GM18526 (cell line): Measurements from ENCODE around the gene SLC35F2.

Experiments
- POLR2A ChIP-seq: IDR thresholded peaks from 3 replicates; pipeline ENCODE4 v1.6.1; 2011; ENCODE audit not compliant: insufficient read length; ENCODE audit errors: extremely low read depth

SLC35F2 gene

DNA sequence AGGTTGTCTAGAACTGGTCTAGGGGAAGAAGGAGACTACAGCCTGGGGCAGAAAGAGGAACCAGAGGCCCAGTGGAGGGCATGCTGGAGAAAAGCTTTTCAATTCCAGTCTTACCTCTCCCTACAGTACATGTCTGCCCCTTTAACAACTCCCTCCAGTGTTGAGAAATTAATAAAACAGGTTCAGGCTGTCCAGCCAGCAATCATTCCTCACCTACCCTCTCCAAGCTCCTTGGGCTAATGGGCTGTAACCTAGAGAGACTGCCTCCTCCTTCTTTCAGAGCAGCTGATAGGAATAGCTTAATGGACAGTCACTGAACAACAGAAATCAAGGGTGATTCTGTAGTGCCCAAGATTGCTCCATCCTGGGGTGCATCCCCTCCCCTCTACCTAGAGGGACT is 8.8 kb downstream of the SLC35F2 start:
- TF ChIP-seq POLR2A, result no peak

DNA sequence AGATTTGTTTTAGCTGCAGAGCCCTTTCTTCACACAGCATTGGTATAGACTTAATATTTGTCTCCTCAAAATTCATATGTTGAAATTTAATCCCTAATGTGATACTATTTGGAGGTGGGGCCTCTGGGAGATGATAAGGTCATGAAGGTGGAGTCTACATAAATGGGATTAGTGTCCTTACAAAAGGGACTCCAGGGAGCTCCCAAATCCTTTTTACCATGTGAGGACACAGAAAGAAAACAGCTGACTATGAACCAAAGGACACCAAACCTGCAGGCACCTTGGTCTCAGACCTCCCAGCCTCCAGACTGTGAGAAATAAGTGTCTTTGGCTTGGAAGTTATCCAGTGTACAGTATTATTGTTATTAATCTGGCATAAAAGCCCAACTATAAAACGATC is 10.2 kb downstream of the SLC35F2 start:
- TF ChIP-seq POLR2A, result no peak

DNA sequence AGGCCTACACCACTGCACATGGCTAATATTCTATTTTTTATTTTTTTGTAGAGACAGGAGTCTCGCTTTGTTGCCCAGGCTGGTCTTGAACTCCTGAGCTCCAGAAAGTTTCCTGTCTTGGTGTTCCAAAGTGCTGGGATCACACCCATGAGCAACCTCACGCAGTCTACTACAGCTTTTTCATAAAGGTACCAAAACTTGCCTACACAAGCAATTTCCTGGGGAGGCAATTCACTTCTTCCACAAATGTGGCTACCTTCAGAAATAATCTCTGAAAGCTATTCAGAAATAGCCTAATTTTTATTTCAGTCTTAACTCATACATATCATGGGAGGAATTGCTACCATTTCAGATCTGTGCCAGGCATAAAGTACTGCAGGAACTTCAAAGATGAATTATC is 11.4 kb downstream of the SLC35F2 start:
- no peak for TF ChIP-seq POLR2A

DNA sequence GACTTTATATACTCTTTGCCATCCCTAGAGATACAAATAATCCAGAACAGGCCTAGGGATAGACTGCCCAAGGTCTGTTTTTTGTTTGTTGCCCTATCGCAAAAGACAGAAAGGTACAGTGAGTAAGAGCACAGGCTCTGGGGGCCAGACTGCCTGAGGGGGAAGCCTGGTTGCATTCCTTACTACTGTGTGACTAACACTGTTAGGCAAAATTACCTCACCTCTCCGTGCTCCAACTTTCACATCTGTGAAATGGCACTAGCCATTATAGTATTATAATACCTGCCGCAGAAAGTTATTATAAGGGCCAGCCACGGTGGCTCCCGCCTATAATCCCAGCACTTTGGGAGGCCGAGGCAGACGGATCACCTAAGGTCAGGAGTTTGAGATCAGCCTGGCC is 14.5 kb downstream of the SLC35F2 start:
- no peak for TF ChIP-seq POLR2A

DNA sequence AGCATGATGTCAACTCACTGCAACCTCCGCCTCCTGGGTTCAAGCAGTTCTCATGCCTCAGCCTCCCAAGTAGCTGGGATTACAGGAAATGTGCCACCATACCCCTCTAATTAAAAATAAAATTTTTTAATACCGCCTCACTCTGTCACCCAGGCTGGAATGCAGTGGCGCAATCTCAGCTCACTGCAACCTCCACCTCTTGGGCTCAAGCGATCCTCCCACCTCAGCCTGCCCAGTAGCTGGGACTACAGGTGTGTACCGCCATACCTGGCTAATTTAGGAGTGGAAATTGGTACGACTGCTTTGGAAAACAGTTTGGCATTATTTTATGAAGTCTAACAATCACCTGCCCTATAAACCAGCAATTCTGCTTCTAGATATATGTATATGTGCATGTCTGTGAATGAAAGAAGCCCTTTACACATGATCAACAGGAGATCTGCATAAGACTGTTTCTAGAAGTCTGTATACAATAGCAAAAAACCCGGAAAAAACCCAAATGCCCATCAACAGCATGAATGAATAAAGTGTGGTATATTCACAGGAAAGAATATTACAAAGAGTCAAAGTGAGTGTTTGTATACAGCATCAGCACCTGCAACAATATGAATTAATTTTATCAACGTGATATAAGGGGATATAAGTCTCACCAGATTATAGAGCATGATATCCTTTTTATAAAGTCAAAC is 16.0 kb downstream of the SLC35F2 start:
- no peak for TF ChIP-seq POLR2A

DNA sequence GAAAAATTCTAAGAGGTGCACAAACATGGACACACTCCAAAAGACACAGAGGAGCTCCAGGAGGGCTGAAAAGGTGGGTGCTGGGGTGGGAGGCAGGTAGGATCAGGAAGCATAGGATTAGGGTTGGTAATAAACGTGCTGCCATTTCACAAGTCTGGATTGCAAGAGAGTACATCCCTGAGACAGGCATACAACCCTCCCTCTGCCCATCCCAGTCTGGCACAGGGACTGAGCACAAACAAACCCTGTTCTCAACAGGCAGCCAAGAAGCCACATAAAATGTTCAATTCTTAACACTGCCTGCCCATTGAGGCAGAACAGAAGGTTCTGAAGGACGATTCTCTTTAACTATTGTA is 18.5 kb downstream of the SLC35F2 start:
- TF ChIP-seq POLR2A, result no peak

DNA sequence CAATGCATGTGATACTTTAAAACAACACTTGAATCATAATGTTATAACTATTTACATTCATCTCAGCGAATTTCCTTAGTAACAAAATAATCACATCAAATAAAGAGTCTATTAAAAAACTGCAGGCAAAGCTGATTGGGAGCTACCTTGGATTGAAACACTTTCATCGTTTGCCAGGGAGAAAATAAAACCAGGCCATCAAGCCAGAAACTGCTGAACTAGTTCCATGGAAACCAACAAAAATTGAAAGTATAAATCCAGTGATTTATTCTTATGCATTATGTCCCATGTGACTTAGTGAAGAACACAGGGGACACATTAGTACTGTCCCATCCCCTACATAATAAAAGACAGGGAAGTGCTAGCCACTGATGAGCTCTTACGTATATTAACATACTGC is 21.7 kb downstream of the SLC35F2 start:
- TF ChIP-seq POLR2A, result no peak

DNA sequence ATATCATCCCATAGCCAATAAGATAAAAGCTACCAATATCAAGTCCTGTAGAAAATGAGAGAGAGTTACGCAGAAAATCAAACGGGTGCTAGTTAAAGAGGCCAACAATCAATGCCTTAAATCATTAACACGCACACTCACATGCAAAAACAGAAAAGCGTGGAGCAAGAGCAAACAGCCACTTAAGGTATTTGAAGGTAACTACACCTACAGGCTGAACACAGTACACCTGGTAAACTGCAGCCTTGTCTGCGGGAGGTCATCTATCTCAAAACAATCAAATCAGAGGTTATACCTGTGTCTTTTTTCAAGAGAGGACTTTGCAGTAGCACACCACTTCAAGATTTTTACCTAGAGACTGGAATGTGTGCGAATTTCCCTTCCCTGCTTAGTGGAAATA is 23.6 kb downstream of the SLC35F2 start:
- TF ChIP-seq POLR2A, result no peak

DNA sequence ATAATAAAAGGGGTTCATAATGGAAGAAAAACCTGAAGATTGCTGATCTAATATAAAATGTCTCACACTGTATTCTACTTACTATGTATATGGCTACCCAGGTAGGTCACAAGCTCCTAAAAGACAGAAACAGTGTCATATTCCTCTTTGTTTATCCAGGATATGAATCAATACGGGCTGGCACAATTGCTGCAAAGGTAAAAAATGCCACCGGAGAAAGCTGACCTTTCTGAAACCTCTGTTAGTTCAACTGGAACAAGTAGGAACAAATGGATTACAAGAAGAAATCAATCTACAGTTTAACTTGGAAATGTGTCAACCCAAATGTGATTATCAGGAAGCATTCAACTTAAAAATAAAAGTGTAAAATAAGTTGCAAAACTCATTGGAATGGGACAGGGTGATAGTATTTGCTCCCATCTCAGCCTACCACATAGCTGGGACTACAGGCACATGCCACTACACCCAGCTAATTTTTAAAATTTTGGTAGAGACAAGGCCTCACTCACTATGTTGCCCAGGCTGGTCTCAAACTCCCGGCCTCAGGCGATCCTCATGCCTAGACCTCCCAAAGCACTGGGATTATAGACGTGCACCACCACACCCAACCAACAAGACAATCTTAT is 27.6 kb downstream of the SLC35F2 start:
- no peak for TF ChIP-seq POLR2A

DNA sequence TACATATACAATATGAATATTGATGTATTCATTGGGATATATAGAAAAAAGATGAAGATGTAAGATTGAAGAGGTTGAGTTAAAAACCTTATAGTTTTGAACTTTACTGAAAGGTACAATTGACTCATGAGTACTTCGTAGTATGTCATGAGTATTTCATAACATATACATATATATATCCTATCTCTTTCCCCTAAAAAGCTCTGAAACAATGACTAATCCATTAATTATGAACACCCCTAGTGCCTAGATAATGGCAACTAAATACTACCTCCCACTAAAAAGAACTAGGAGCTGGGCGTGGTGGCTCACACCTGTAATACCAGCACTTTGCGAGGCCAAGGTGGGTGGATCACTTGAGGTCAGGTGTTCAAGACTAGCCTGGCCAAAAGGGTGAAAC is 31.5 kb downstream of the SLC35F2 start:
- TF ChIP-seq POLR2A, result no peak

DNA sequence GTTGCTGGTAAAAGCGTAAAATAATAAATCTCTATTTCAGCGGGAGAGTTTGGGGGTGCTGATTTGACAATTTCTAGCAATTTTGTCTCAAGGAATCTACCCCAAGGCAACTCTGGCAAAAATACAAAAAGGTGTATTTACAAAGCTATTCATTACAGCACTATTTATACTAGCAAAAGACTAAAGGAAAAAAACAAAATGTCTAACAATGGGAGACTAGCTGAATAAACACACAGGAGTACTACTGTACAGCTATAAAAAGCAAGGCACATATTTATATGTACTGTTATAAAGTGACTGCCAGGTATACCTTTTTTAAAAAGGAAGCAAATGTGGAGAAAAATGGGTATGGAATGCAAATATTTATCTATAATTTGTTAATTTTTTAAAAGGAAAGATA is 32.7 kb downstream of the SLC35F2 start:
- TF ChIP-seq POLR2A, result no peak

DNA sequence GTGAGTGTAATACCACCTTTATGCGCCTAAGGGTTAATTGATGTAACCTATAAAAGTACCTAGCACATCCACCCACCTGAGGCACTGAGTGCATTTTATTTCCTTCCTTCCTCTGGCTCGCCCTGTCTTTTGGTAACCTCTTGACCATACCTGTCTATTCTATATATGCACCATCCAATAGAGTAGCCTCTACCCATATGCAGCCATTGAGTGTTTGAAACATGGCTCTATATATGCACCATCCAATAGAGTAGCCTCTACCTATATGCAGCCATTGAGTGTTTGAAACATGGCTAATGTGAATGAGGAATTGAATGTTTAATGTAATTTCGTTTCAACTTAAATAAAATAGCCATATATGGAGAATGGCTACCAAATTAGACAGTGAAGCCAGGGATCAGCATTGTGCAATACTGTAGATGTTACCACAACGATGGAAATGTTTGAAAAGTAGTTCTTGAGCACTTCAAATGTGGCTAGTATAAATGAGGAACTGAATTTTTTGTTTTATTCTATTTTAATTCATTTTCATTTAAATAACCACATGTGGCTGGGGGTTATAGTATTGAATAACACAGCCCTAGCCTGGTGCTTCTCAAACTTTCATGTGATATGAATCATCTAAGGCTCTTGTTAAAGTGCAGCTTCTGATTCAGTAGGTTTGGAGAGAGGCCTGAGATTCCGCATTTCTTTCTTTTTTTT is 33.8 kb downstream of the SLC35F2 start:
- no peak for TF ChIP-seq POLR2A

DNA sequence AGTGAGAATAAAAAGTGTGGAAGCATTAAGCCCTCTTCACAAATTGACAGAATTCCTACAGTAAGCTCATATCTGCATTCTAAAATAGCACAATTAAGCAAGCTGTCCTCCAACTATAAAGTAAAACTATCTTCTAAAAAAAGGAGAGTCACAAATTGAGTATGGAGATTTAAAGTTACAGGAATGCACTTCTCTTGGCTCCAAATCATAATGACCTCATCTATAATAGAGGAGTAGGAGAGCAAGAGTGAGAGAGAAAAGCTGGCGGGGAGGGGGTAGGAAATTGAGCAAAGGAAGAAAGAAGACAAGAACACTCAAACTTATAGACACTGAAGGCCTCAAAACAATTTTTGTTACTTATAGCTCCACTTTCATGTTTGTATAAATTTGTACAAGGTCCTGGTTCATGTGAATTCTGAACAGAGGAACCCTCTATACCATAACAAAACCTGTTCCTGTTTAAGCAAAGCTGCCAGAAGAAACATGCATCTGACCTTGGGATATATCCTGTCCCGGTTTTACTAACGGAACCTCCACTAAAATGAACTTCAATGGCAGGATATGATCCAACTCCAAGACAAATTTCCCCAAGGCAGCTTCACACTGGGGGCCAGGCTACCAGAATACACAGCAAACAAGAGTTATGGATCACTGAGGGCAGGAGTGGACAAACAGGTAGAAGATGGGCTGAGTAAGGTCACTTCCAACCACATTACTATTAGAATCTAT is 37.2 kb downstream of the SLC35F2 start:
- no peak for TF ChIP-seq POLR2A

DNA sequence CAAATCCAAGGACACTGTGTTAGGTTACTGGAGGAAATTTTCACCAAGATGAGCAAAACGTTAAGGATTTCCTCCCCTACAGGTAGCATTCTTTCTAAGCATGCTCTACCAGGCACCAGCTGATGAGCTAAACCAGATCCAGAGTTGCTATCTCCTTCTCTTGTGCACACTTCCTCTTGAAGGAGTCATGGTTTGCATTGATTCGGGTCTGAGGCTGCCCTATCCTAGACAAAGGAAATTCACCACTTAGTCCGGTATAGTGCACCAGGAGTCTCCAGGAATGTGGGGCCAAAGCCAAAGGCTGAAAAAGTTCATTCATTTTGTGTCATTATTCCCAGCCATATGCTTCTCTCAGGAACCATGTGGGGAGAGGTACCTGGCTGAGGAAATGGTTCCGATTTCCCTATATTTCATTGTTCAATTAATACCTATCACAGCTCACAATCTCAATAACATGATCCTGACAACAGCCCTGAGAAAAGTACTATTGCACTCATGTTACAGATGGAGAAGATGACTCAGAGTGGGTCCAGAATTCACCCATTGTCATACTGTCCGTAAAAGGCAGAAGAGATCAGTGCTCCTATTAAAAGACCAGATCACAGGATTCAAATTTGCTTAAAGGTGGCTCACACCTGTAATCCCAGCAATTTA is 39.1 kb downstream of the SLC35F2 start:
- TF ChIP-seq POLR2A, result no peak

DNA sequence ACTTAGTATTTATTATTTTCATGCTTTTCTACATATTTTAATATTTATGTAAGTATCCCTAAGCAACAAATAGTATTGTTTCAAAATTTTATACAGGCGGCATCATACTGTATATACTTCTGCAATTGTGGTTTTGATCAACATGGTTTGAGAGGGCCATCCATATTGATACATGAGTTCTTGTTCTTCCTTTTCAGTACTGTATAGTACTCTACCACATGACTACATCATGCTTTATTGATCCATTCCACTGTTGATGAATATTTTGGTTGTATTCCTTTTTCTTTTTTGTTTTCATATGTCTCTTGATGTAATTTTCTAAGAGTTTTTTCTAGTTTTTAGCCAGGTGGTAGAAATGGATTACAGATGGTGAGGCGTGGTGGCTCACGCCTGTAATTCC is 40.1 kb downstream of the SLC35F2 start:
- no peak for TF ChIP-seq POLR2A
